Stimulated activated CD4-positive, alpha-beta T cell treated with anti-CD3 and anti-CD28 coated beads, Interleukin-4, amount 100 ng/mL, for 4 hours (primary cell): ENCODE data around the gene SLC37A3.
"Not testable (repeated sequence)": the region's sequence is repeated elsewhere in the genome, so short reads cannot be mapped to it uniquely, and the experiment has no call there.

Experiments used
- DNase-seq, 2 experiments: peaks; one replicate each; pipeline ENCODE4 v3.0.0-alpha.2; 2020

Gene SLC37A3, protein sequence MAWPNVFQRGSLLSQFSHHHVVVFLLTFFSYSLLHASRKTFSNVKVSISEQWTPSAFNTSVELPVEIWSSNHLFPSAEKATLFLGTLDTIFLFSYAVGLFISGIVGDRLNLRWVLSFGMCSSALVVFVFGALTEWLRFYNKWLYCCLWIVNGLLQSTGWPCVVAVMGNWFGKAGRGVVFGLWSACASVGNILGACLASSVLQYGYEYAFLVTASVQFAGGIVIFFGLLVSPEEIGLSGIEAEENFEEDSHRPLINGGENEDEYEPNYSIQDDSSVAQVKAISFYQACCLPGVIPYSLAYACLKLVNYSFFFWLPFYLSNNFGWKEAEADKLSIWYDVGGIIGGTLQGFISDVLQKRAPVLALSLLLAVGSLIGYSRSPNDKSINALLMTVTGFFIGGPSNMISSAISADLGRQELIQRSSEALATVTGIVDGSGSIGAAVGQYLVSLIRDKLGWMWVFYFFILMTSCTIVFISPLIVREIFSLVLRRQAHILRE

DNA sequence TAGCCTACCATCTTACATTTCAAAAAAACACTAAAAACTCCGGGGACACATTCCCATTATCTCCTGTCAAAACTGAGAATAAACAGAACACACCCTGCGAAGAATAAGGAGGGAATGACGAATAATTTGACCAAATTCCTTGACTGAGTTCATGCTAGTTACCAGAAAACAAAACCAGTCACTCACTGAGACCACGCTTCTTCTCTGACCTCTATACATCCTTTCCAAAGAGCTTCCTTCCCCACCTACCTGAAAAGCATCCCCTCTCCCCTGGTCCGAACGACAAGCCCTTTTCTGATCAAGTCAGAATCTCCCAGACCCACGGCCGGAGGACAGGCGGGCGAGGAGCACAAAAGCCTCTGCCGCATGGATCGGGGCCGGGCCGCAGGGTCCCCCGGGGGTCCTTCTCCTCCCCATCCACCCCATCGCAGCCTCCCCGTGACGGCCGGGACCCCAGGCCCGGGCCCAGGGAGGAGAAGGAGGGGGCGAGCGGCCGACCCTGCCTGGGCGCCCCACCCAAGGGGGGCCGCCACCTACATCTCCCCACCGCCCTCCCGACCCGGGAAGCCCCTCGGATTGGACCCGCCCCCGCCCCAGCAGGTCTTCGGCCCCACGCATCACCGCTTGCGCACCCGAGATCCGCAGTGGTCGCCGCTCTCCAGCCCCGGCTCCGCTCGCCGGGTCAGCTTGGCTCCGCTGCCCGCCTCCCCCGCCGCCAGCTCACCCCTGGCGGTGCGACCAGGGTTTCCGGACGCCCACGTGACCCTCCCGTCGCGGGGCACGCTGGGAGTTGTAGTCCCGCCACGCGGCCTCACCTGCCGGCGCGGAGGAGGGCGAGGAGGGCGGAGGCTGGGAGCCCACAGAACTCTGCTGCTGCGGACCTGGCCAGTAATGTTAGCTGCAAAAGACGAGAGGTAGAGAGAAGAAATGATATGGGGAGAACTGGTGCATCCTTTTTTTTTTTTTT is at the start of gene SLC37A3:
TSS of gene SLC37A3 (minus strand) at position 747 of the 967 bp plus-strand sequence. CDS start 16,004 bp downstream, outside the sequence.
- DNase-seq, result peak; percentile 83 to 90

DNA sequence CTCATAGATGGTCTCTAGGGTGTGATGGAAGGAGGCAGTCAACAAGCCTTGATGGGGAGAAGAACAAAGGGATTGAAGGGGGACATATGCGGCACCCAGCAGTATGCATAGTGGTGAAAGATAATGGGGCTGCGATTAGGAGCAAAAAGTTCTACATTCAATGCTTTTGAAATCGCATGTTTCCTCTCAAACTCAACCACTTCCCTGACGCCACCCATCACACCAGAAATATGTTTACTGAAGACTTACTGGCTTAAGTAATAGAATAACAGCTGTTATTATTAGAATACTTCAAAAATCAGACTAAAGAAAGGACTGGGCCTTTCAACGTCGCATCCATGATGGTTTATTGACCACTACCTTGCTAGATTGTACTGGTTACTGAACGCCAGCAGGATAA is 49.5 kb upstream of the SLC37A3 start:
- DNase-seq, result no peak

DNA sequence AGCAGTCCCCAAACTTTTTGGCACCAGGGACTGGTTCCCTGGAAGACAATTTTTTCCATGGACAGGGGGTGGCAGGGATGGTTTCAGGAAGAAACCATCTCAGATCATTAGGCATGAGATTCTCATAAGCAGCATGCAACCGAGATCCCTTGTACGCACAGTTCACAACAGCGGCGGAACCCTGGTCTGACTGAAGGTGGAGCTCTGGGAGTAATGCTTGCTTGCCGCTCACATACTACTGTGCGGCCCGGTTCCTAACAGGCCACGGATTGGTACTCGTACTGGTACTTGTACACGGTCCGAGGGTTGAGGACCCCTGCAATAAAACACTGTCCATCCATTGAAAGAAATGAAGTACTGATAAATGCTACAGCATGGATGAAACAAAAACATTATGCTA is 48.1 kb upstream of the SLC37A3 start:
- DNase-seq, result no peak

DNA sequence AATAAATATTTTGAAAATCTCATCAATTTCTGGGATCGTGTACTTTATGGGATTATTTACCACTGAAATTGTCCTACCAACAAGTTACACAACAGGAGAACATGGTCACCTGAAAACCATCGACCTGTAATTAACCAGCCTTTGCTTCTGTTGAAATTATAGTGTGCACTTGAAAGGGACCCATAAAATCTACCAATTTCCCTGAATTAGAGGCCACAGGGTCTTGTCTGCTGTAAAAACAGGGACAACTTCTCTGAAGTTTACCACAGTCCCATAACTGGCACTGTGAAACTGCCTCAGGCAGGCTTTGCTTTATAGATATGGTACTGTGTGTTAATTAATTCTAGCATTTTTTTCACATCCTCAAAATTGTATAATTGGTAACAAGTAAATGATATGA is 43.2 kb upstream of the SLC37A3 start:
- DNase-seq, result no peak

DNA sequence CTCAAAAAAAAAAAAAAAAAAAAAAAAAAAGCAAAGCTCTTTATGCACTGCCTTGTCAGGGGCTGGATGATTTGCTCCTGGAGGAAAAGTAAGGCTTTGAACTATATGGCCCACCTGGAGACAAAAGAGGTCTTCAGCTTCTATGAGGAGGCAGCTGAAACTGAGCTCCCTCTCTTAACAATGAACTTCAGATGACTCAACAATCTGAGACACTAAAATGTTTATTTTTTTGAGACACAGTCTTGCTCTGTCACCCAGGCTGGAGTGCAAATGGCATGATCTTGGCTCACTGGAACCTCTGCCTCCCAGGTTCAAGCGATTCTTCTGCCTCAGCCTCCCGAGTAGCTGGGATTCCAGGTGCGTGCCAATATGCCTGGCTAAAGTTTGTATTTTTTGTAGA is 42.3 kb upstream of the SLC37A3 start:
- DNase-seq, result no peak

DNA sequence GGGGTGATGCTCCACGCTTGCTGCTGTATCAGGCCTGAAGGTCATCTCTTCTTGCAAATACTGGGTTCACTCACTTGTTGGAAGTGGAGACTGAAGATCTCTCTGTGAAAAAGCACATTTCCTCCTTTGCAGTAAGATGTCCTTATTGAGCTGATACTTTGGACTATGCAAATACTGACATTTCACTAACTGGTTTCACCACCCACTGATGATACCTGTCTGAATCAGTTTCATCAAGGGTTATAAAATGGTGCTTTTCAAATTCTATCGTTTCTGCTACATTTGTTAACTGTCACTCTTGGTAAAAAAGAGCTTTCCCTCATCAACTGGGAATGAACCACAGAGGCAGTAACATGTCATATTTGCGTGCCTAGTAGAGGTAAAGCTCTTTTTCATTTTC is 41.0 kb upstream of the SLC37A3 start:
- no peak for DNase-seq

DNA sequence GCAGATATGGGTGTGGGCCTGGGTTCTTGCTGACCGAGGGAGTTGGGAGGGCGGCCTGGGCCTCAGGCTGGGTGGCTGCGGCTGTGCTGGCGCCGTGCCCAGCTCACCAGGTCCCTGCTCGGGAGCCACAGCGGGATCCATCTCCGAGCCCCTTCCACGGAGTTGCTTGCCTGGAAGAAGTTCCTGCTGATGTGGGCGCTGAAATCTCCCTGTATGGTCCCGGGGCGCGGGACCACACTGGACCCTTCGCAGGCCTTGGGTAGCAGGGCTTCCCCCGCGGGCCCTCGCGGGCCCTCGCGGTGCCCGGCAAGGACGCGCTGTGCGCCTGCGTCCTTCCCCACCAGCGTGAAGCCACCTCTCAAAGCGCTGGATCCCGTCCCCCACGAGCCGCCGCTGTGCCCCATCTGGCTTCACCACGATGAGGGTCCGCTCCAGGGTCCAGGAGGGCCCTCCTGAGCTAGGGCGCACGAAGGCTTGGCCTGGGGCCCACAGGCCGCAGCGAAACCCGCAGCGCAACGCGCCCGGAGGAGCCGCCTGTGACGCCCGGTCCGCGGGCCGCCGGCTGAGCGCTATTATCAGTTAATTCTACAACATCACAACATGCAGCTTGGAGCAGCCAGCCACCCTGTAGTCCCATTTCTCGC is 37.0 kb upstream of the SLC37A3 start:
- no peak for DNase-seq

DNA sequence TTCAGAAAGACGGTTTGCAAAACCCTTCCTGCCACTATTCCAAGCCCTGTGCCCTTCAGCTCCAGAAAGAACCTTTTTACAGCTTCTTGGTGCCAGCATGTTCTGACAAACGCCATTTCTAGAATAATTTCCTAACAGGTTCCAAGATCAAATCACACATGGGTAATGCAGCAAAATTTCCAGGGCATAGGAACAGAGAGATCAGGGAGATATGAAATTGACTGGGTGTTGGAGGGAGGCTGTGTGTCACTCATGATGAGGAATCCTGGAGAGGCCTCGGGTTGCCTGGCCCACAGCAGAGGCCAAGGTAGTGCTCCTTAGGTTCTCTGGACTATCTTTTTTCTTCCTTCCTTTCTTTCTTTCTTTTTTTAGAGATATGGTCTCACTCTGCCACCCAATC is 35.1 kb upstream of the SLC37A3 start:
- no peak for DNase-seq

DNA sequence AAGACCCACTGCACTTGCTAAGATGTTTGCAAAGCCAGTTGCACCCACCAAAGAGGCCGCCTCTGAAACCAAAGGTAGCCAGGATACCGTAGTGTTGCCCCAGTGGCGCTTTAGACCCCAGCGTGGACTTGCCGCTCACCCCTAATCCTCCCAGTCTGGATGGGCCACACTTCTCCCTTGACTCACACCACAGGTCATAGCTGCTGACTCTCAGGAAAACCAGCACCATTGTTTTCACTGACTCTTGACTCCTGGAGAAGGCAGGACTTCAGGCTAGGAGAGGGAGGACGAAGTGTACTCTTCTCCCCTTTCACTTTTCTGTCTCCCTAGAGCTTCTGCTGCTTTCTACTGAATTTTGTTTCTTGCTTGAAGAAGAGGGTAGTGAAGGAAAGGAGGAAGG is 27.8 kb upstream of the SLC37A3 start:
- DNase-seq, result no peak

DNA sequence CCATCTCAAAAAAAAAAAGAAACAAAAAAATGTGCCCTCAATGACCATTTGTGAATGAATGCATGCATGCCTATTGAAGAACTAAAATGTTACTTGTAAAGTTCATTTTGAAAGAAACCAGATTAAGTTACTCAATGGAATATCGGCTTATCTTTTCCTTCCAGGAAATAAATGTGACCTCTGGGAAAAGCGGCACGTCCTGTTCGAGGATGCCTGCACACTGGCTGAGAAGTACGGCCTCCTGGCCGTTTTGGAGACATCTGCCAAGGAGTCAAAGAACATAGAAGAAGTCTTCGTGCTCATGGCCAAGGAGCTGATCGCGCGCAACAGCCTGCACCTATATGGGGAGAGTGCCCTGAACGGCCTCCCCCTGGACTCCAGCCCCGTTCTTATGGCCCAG is 27.4 kb upstream of the SLC37A3 start:
- no peak for DNase-seq

DNA sequence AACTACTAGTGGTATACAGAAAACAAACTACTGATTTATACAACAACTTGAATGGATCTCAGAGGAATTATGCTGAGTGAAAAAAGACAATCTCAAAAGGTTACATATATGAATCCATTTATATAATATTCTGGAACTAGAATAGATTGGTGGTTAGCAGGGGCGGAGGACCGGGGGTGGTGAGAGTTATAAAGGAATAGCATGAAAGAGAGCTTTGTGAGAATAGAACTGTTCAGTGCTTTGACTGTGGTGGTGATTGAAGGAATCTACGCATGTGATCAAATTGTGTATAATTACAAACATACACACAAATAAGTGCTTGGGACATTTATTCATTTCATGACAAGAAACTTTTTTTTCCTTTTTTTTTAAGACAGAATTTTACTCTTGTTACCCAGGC is 25.2 kb upstream of the SLC37A3 start:
- no peak for DNase-seq

DNA sequence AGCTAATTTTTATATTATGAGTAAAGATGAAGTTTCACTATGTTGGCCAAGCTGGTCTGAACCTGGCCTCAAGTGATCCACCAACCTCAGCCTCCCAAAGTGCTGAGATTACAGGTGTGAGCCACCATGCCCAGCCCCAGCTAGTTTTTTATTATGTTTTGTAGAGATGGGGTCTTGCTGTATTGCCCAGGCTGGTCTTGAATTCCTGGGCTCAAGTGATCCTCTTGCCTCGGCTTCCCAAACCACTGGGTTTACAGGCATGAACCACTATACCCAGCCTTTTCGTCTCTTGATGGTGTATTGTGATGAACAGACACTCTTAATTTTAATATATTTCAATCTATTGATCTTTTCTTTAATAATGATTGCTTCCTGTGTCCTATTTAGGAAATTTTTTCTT is 23.2 kb upstream of the SLC37A3 start:
- no peak for DNase-seq

DNA sequence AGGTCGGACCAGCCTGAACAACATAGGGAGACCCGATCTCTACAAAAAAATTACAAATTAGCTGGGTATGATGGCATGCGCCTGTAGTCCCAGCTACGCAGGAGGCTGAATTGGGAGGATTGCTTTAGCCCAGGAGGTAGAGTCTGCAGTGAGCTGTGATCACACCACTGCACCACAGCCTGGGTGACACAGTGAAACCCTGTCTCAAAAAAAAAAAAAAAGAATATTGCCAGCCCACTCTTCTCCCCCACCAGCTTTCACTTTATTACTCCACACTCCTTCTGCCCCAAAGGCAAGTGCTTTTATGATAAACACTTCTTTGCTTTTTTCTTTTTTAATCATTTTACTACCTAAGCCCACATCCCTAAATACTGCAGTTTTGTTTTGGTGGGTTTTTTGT is 20.3 kb upstream of the SLC37A3 start:
- DNase-seq, result no peak

DNA sequence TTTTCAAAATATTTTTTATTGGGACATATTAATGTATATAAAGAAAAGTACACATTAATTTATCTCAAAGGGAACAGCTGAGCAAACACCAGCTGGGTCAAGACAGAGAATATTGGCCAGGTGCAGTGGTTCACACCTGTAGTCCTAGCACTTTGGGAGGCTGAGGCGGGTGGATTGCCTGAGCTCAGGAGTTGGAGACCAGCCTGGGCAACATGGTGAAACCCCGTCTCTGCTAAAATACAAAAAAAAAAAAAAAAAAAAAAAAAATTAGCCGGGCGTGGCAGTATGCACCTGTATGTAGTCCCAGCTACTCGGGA is 19.8 kb upstream of the SLC37A3 start:
- DNase-seq, result not testable (repeated sequence)

DNA sequence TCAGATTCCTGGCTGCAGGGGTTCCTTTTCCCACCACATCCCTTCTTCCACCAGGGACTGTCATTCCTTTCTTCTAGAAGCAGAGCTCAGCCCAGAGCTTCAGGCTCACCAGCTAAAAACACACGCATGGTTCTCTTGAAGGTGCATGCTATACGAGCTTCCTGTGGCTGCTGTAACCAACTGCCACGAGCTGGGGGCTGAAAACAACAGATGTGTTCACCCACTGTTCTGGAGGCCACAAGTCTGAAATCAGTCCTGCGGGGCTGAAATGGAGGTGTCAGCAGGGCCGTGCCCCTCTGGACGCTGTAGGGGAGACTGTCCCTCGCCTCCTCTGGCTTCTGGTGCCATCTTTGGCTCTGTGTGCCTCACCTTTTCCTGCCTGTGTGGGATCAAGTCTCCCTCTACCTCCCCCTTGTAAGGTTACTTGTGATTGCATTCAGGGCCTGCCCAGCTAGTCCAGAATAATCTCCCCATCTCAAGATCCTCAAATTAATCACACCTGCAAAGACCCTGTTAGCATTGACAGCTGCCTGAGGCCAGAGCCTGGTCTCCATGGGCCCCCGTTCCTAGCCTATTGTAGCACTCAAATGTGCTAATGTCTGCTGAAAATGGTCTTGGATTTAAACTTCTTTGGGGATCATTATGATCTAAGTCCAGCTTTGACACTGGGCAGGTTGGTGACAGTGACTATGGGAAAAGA is 19.3 kb upstream of the SLC37A3 start:
- DNase-seq, result no peak

DNA sequence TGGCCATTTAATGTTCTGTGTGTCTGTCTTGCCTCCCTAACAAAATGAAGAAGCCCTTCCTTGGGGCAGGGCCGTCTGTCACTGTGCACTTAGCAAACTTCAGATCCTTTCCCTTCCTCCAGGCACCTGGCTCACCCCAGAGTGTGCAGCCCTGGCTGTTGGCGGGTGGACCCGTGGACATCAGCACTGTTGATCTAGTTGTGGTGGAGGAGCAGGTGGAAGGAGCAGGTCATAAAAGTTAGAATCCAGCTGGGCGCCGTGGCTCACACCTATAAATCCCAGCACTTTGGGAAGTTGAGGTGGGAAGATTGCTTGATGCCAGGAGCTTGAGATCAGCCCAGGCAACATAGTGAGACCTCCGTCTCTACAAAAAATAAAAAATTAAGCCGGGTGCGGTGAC is 18.2 kb upstream of the SLC37A3 start:
- DNase-seq, result no peak

DNA sequence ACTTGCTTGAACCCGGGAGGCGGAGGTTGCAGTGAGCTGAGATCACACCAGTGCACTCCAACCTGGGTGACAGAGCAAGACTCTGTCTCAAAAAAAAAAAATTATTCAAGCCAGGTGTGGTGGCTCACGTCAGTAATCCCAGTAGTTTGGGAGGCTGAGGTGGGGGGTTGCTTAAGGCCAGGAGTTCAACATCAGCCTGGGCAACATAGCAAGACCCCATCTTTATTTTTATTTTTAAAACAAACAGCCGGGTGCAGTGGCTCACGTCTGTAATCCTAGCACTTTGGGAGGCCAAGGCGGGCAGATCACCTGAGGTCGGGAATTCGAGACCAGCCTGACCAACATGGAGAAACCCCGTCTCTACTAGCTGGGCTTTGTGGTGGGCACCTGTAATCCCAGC is 17.5 kb upstream of the SLC37A3 start:
- not testable (repeated sequence) for DNase-seq

DNA sequence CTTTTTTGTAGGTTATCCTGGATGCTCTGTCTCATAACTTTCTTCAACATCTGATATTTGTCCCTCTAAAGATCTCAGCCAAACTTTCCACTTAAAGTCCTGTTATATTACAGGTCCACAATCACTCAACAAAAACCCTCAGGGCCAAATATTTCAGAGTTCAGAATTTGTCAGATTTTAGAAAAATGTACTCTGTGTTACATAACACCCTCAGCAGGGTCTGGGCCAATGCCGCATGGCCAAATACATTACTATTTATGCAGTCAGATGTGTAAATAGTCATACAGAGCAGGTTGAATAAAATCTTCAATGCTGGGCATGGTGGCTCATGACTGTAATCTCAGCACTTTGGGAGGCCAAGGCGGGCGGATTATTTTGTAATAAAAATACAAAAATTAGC is 17.0 kb upstream of the SLC37A3 start:
- no peak for DNase-seq

DNA sequence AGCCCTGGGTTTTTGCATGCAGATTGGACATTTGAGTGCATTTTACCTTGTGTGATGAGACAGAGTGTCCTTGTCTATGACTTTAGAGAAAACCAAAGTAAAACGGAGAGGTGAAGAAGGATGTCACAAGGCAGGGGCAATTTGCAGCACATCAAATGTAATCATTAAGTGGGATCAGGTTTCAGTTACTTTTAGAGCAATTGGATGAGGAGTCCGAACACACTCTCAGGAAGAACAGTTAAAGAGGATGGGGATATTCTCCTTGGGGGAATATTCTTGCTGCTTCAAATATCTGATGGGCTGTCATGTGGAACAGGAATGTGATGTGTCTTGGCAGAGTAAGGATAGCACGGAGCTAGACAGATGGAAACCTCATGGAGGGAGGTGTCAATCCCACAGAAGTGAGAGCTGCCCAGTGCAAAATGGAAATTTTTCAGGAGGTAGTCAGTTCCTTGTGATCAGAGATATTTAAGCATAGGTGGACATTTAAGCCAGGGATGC is 6.3 kb upstream of the SLC37A3 start:
- no peak for DNase-seq

DNA sequence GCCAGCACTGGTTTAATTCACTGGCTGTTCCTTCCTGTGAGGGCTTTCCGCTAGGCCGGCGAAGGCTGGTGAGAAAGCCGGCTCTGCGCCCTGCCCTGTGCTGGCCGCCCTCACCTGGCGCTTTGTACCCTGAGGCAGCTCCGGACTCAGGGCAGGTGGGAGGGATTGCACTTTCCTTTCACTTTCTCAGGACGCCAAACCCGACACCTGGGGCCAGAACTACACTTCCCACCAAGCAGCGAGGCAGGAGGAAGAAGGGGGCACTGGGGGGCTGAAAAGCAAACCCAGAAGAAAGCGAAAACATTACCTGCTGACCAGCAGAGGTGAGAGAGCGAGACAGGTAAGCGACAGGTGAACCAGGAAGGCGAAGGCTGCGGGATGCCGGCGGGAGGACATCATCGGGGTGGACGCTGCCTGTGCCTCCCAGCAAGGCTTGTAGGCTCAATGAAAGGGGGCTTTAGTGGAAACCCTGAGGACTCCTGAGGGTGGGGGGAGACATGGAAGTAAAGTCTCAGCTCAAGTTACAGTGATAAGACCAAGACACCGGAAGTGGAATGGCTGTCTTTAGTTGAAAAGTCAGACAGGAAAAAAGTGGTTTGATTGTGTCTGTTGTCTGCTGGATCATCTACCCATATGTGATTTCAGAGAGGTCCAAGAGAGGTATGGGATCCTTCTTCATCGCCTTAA is 5.7 kb upstream of the SLC37A3 start, which contains the start of gene RAB19:
TSS of gene RAB19 (plus strand) at position 181 of the 687 bp plus-strand sequence. CDS start 3,589 bp downstream, outside the sequence.
- DNase-seq, result peak; percentile 27 to 49

DNA sequence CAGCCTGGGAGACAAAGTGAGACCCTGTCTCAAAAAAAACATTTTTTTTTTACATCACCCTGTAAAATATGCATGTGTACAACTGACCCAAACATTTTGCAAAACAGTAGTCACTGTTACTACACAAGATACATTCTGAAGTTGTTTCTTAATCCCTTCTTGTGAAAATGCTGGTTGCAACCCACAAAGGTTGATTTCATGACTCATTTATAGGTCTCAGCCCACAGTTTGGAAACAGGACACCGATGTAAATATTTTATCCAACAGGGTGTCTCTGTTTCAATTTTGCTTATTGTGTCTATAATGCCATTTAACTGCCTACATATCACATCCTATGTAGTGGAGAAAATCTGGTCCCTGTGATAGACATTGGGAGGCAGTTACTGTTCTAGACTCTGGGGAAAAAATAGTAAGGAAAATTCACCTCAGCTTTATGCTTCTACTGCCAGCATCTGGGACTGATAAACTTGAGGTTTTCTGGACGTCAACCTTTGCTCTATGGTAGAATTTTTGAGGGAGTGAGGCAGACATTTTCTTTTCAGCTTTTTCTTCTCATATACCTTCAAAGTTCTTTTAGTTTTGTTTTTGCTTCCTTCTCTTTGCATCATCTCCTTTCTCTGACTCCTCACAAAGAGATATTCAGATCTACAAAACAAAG is 4.0 kb upstream of the SLC37A3 start:
- no peak for DNase-seq
